ELR (cell line): ENCODE measurements around the gene CNDP1.
"Not testable (repeated sequence)": the region's sequence is repeated elsewhere in the genome, so short reads cannot be mapped to it uniquely, and the experiment has no call there.

Experiments
- DNase-seq: peaks from one replicate; pipeline ENCODE4 v3.0.0-alpha.2; 2015; ENCODE audit warnings: low read depth

Gene CNDP1

GRCh38 chr18:74521068-74521725 lies 13.1 kb upstream of the CNDP1 start:
- no peak for DNase-seq

GRCh38 chr18:74522635-74523548 lies 11.4 kb upstream of the CNDP1 start:
- no peak for DNase-seq

- DNase-seq = no peak
These were observed 10.2 kb upstream of the CNDP1 start for GRCh38 chr18:74524097-74524496.

DNA sequence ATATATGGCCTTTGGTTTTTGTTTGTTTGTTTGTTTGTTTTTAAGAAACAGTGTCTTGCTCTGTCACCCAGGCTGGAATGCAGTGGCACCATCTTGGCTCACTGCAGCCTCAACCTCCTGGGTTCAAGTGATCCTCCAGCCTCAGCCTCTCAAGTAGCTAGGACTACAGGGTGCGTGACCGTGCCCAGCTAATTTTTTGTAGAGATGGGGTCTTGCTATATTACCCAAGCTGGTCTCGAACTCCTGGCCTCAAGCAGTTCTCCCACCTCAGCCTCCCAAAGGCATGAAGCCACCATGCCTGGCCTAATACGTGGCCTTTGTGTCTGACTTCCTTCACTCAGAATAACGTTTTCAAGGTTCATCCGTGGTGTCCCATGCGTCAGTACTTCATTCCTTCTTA lies 9.4 kb upstream of the CNDP1 start:
- not testable (repeated sequence) for DNase-seq

DNA sequence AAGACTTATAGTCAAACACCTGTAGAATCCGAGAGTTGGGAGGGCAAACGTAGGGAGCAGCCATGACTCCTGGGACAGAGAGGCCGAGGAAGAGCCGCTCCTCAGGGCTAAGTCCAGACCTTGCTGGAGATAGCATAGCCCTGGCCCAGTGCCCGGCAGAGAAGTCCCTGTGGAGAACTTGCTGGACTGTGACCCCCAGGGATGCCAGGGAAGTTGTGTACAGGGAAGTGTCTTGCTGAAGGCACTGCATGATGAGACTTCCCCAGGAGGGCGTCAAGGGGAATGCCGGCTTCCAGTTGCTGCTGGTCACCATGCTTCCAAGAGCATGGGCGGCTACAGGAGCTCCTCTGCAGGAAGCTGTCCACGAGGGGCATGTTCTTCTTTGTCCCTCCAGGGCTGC lies 8.6 kb upstream of the CNDP1 start:
- no peak for DNase-seq

GRCh38 chr18:74526488-74526887 lies 7.8 kb upstream of the CNDP1 start:
- no peak for DNase-seq

DNA sequence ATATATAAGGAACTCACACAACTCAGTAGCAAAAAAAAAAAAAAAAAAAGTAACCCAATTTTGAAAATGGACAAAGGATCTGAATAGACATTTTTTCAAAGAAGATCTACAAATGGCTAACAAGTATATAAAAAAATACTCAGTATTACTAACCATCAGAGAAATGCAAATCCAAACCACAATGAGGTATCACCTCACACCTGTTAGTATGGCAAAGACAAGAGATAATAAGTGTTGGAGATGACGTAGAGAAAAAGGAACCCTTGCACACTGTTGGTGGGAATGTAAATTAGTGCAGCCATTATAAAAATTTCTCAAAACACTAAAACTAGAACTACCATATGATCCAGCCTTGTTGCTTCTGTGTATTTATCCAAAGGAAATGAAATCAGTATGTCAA lies 5.8 kb upstream of the CNDP1 start:
- DNase-seq = no peak

GRCh38 chr18:74528913-74529312 lies 5.4 kb upstream of the CNDP1 start:
- no peak for DNase-seq

DNA sequence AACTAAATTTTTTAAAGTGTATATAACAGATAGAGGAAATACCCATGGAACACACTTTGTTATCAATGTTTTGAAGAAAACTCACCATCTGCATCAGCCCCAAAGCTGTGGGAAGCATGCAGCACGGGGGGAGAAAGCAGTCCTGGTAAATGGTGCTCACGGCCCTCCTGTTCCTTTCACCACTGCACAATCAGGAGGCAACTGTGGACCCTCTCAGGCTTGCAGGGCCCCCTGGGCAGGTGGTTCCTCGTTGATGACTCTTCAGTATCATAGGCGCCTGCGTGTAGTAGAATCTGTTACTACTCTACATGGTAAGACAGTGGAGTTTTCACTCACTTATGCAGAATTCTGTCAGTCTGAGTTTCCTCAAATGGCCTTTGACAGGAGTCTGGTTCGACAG lies 4.9 kb upstream of the CNDP1 start:
- DNase-seq = no peak

GRCh38 chr18:74529811-74530583 lies 4.3 kb upstream of the CNDP1 start:
- DNase-seq = no peak

GRCh38 chr18:74530584-74530862 lies 3.8 kb upstream of the CNDP1 start:
- no peak for DNase-seq

- no peak for DNase-seq
These were observed 3.3 kb upstream of the CNDP1 start for GRCh38 chr18:74531043-74531442.

GRCh38 chr18:74532511-74533025 lies 1.7 kb upstream of the CNDP1 start:
- no peak for DNase-seq

DNA sequence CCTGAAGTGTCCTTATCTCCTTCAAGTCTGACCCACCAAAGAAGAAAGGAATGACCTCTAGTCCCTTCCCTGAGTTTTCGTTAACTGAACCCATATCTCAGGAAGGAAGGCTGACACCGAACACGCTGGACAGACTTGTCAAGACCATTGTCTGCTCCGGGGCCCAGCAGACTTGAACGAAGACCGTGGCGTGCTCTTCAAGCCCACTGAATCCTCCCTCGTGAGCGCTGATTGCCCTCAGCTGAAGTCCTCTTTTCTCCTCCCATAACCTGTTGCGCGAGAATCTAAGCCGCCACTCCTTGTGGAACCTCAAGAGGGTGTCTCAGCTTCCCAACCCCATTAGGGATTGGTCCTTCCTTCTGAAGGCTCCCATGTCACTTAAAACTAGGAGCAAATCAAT lies 634 bp upstream of the CNDP1 start:
- no peak for DNase-seq

DNA sequence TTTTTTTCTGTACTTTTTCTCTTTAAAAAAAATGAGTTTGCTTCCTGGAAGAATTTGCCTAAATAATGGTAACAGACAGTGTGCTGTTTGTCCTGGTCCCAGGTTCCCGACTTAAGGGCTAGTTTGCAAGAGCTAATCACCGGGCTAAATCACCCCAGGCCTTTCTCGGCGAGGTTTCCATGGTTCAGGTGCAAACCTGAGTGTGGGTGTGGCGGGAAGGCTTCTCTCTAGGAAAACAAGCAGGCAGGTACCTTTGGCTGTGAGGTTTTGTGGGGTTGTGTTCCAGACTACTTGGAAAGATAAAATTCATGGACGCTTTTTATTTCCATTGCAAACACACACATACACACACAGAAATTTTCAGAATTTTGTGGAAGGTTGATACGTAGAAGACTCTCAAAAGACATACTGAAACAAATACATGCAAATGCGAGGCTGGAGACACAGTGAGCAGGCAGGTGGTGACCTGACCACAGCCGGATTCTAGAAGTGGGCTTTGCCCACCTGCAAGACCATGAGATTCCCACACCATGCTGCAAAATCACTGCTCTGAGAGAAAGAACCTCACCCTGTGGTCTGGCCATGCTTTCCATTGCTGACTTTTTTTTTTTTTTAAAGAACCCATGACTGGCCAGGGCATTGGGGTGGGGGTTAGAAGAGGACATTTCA lies 815 bp downstream of the CNDP1 start:
- DNase-seq = no peak

GRCh38 chr18:74539289-74539688 lies 5.0 kb downstream of the CNDP1 start:
- DNase-seq = no peak

GRCh38 chr18:74540652-74541421 lies 6.5 kb downstream of the CNDP1 start:
- DNase-seq = no peak

GRCh38 chr18:74541703-74542555 lies 7.6 kb downstream of the CNDP1 start:
- DNase-seq = no peak

GRCh38 chr18:74544898-74545297 lies 10.6 kb downstream of the CNDP1 start:
- DNase-seq = no peak

GRCh38 chr18:74546007-74546406 lies 11.7 kb downstream of the CNDP1 start:
- no peak for DNase-seq
